Muscle of leg (tissue), 11 donors: ENCODE data around the gene FANCD2. TPM values are rescaled to one million over a fixed set of nuclear protein-coding genes. Genes with fewer than 3 reads are reported as not detected.

Experiments
- DNase-seq: peaks from one replicate; pipeline ENCODE4 v3.0.0; 2013
- H3K27ac ChIP-seq: one replicate; pipeline ENCODE4 v1.5.1; 2013; ENCODE audit warnings: mild to moderate bottlenecking, low read length, control low read depth
- H3K27me3 ChIP-seq: one replicate; pipeline ENCODE4 v1.6.1; 2013; ENCODE audit warnings: low read length; ENCODE audit not compliant: control insufficient read depth, insufficient read depth
- H3K36me3 ChIP-seq: one replicate; pipeline ENCODE4 v1.6.1; 2013; ENCODE audit warnings: low read length; ENCODE audit not compliant: control insufficient read depth, insufficient read depth
- H3K4me1 ChIP-seq: one replicate; pipeline ENCODE4 v1.6.1; 2013; ENCODE audit warnings: low read length; ENCODE audit not compliant: control insufficient read depth, insufficient read depth
- H3K4me3 ChIP-seq: one replicate; pipeline ENCODE4 v1.5.1; 2013; ENCODE audit warnings: low read length, control low read depth
- H3K9me3 ChIP-seq: replicated peaks from 2 replicates; pipeline ENCODE4 v1.6.1; 2013; ENCODE audit warnings: low read depth, low read length; ENCODE audit not compliant: control insufficient read depth
- WGBS: methylation state at CpG from one replicate; pipeline ENCODE4 v1.1.5; 2013; ENCODE audit warnings: missing lambda C conversion rate; ENCODE audit not compliant: insufficient coverage; 5-methylcytosine and 5-hydroxymethylcytosine counted together
- polyA plus RNA-seq, 8 donors: library from polyadenylated mRNA; unstranded; fragments of 120-200 nt; gene quantifications; one replicate each; pipeline versions ENCODE4 v1.2.1 to v1.2.3, GENCODE V29; 2013; ENCODE audit warnings: inconsistent platforms in 1 of 8, low replicate concordance in 1 of 8; ENCODE audit not compliant: insufficient read length in 8 of 8, insufficient read depth in 1 of 8
- total RNA-seq: library from RNA; stranded (reverse); fragments of 120-200 nt; gene quantifications from one replicate; pipeline ENCODE4 v1.2.4, GENCODE V29; 2013

Gene FANCD2
- total and polyA plus RNA-seq, 9 donors: 6.5 to 11.5 (median 9.5) TPM

DNA sequence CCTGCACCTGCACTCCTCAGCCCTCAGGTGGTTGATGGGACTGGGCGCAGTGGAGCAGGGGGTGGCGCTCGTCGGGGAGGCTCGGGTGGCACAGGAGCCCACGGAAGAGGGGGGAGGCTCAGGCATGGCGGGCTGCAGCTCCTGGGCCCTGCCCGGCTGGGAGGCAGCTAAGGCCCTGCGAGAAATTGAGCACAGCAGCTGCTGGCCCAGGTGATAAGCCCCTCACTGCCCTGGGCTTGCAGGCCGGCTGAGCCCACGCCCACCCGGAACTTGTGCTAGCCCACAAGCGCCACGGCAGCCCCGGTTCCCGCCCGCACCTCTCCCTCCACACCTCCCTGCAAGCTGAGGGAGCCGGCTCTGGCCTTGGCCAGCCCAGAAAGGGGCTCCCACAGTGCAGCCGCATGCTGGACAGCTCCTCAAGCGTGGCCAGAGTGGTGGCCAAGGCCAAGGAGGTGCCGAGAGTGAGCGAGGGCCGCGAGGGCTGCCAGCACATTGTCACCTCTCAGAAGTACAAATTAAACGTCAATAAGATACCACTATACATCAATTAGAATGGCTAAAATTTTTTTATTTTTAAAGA, 110.3 kb downstream of the FANCD2 start:
- Histone ChIP-seq H3K4me1 (peaks cover 3% of the 10 kb centered on the region), H3K4me3 (no peak overlapping the region), H3K36me3 (no peaks in the 10 kb centered on the region), H3K27me3 (no peaks in the 10 kb centered on the region), H3K27ac (no peak overlapping the region), H3K9me3 (no peaks in the 10 kb centered on the region)
- WGBS: 91% methylated on average over 16 of the region's 25 CpGs
- DNase-seq: no peak

DNA sequence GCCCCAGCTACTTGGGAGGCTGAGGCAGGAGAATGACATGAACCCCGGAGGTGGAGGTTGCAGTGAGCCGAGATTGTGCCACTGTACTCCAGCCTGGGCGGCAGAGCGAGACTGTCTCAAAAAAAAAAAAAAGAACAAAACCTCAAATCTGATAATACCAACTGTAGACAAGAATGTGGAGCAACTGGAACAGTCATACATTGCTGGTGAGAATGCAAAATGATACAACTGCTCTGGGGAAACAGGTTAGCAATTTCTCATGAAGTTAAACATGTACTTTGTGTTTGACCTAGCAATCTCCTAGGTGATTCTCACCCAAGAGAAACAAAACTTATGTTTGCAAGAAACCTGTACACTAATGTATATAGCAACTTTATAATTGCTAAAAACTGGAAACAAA, 110.9 kb downstream of the FANCD2 start:
- Histone ChIP-seq H3K27ac (no peak overlapping the region), H3K27me3 (no peaks in the 10 kb centered on the region), H3K4me1 (peaks cover 3% of the 10 kb centered on the region), H3K4me3 (no peak overlapping the region), H3K36me3 (no peaks in the 10 kb centered on the region), H3K9me3 (no peaks in the 10 kb centered on the region)
- no peak for DNase-seq
- WGBS: 93% methylated on average over 2 of the region's 4 CpGs

DNA sequence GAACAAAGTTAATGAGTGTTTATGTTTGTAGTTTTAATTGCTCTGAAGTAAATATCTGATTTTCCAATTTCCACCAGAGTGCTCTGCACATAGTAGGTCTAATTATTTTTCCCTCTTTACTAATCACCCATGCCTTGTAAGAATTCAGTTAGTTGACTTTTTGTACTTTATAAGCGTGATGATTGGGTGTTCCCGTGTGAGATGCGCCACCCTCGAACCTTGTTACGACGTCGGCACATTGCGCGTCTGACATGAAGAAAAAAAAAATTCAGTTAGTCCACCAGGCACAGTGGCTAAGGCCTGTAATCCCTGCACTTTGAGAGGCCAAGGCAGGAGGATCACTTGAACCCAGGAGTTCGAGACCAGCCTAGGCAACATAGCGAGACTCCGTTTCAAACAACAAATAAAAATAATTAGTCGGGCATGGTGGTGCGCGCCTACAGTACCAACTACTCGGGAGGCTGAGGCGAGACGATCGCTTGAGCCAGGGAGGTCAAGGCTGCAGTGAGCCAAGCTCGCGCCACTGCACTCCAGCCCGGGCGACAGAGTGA, 114.8 kb downstream of the FANCD2 start:
- no peaks in the 10 kb centered on the region for H3K27me3 ChIP-seq
- 85% methylated on average over 14 of the region's 23 CpGs for WGBS
- peaks cover 9% of the 10 kb centered on the region for H3K36me3 ChIP-seq
- DNase-seq: peak; percentile 15
- no peaks in the 10 kb centered on the region for H3K9me3 ChIP-seq
- H3K27ac ChIP-seq: peak overlapping the region; percentile 71
- peaks cover 14% of the 10 kb centered on the region for H3K4me1 ChIP-seq
- peak overlapping the region; percentile 82 for H3K4me3 ChIP-seq

DNA sequence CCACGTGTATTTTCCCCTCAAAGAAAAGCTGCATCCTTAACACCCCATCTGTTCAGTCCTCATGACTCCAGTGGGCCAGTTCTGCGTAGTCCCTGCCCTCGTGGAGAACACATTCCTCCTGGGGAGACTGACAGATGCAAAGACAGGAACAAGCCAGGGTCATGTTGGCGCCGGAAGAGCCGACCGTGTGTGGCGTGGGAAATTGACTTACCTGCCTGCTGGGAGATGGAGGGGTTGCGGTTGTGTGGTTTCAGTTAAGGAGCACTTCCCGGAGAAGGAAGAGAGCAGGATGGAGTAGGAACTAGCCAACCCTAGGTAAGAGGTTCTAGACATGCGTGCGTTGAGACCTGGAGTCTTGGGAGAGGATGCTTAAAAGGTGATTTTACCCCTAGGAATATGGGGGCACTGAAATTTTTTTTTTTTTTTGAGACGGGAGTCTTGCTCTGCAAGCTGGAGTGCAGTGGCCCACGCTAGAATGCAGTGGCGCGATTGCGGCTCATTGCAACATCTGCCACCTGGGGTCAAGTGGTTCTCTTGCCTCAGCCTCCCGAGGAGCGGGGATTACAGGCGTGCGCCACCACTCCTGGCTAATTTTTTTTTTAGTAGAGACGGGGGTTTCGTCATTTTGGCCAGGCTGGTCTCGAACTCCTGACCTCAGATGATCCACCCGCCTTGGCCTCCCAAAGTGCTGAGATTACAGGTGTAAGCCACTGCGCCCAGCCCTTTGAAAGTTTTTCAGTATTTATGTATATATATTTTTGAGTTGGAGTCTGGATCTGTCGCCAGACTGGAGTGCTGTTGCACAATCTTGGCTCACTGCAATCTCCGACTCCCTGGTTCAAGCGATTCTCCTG, 116.7 kb downstream of the FANCD2 start:
- Histone ChIP-seq H3K4me1 (peaks cover 14% of the 10 kb centered on the region), H3K9me3 (no peaks in the 10 kb centered on the region), H3K27ac (no peak overlapping the region), H3K27me3 (no peaks in the 10 kb centered on the region), H3K36me3 (peaks cover 18% of the 10 kb centered on the region), H3K4me3 (peak overlapping the region; percentile 82)
- DNase-seq: peak; percentile 16
- WGBS: 81% methylated on average over 21 of the region's 29 CpGs

DNA sequence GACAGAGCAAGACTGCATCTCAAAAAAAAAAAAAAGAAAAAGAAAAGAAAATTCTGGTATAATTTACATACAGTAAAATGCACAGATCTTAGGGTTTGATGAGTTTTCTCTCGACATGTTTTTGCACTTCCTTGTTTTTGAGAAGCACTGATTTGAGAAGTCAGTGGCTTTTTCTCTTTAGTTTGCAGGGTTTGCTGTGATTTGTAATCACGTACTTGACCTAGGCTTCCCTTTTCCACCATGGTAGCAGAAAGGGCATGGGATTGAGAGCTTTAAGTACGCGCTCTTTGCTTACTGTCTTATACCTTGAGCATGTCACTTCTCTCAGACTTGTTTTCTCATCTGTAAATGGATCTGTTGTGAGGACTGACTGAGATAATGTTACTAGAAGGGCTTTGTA, 119.4 kb downstream of the FANCD2 start:
- no peak overlapping the region for H3K4me3 ChIP-seq
- no peak overlapping the region for H3K27ac ChIP-seq
- H3K9me3 ChIP-seq: no peaks in the 10 kb centered on the region
- H3K4me1 ChIP-seq: peaks cover 14% of the 10 kb centered on the region
- WGBS: no CpG with 5 or more reads among the region's 4 CpGs
- H3K36me3 ChIP-seq: peaks cover 29% of the 10 kb centered on the region
- DNase-seq: peak; percentile 50
- H3K27me3 ChIP-seq: no peaks in the 10 kb centered on the region

DNA sequence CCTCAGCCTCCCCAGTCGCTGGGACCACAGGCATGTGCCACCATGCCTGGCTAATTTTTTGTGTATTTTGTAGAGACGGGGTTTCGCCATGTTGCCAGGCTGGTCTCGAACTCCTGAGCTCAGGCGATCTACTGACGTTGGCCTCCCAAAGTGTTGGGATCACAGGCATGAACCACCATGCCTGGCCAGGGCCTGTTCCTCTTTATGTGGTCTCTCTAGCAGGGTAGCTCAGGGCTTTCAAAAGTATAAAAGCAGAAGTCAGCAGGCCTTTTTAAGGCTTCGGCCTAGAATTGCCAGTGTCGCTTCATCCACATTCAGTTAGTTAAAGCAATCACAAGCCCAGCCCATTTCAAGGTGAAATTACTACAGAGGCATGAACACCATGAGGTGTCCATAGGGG, 123.0 kb downstream of the FANCD2 start:
- no peak overlapping the region for H3K4me3 ChIP-seq
- H3K27me3 ChIP-seq: no peaks in the 10 kb centered on the region
- no peaks in the 10 kb centered on the region for H3K9me3 ChIP-seq
- no peaks in the 10 kb centered on the region for H3K4me1 ChIP-seq
- DNase-seq: peak; percentile 35
- peaks cover 33% of the 10 kb centered on the region for H3K36me3 ChIP-seq
- WGBS: 95% methylated on average over 7 of the region's 8 CpGs
- no peak overlapping the region for H3K27ac ChIP-seq

DNA sequence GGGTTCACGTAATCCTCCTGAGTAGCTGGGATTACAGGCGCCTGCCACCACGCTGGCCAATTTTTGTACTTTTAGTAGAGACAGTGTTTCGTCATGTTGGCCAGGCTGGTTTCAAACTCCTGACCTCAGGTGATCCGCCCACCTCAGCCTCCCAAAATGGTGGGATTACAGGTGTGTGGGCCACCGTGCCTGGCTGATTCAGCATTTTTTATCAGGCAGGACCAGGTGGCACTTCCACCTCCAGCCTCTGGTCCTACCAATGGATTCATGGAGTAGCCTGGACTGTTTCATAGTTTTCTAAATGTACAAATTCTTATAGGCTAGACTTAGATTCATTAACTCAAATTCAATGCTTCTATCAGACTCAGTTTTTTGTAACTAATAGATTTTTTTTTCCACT, 124.8 kb downstream of the FANCD2 start:
- Histone ChIP-seq H3K27me3 (no peaks in the 10 kb centered on the region), H3K27ac (no peak overlapping the region), H3K9me3 (no peaks in the 10 kb centered on the region), H3K4me3 (no peak overlapping the region), H3K36me3 (peaks cover 31% of the 10 kb centered on the region), H3K4me1 (no peaks in the 10 kb centered on the region)
- DNase-seq: no peak
- WGBS: 100% methylated on average over 1 of the region's 6 CpGs

Other genes with a start within 250 kb of the FANCD2 start
- gene TADA3, start 234.0 kb upstream of the FANCD2 start, total RNA-seq: 41.3 TPM
- gene TADA3, start 234.0 kb upstream of the FANCD2 start, polyA plus RNA-seq: 10 to 100 TPM; 54.4 to 64.2 (median 59.9) TPM
- 88.8 TPM for gene ARPC4, start 233.4 kb upstream of the FANCD2 start, total RNA-seq
- gene ARPC4, start 233.4 kb upstream of the FANCD2 start, polyA plus RNA-seq: 100 to 1,000 TPM in 2 of 8 donors, 10 to 100 TPM in 6; 74.9 to 107 (median 87.7) TPM
- 21.4 TPM for gene TTLL3, start 216.2 kb upstream of the FANCD2 start, total RNA-seq
- gene TTLL3, start 216.2 kb upstream of the FANCD2 start, polyA plus RNA-seq: 10 to 100 TPM; 12.6 to 35.7 (median 27.1) TPM
- 23.9 TPM for gene RPUSD3, start 182.4 kb upstream of the FANCD2 start, total RNA-seq
- 10 to 100 TPM; 18.6 to 32.7 (median 25.6) TPM for gene RPUSD3, start 182.4 kb upstream of the FANCD2 start, polyA plus RNA-seq
- 0.13 TPM for gene CIDEC, start 146.2 kb upstream of the FANCD2 start, total RNA-seq
- 1 to 10 TPM in 2 of 8 donors, under 1 TPM in 6; 0.16 to 4.1 (median 0.36) TPM for gene CIDEC, start 146.2 kb upstream of the FANCD2 start, polyA plus RNA-seq
- gene JAGN1, start 135.8 kb upstream of the FANCD2 start, total RNA-seq: 19.7 TPM
- gene JAGN1, start 135.8 kb upstream of the FANCD2 start, polyA plus RNA-seq: 10 to 100 TPM; 25.0 to 33.3 (median 30.6) TPM
- 1.0 TPM for gene IL17RE, start 123.6 kb upstream of the FANCD2 start, total RNA-seq
- 1 to 10 TPM; 1.2 to 6.5 (median 3.1) TPM for gene IL17RE, start 123.6 kb upstream of the FANCD2 start, polyA plus RNA-seq
- gene IL17RC, start 109.3 kb upstream of the FANCD2 start, total RNA-seq: 17.3 TPM
- gene IL17RC, start 109.3 kb upstream of the FANCD2 start, polyA plus RNA-seq: 10 to 100 TPM; 18.7 to 26.9 (median 21.4) TPM
- 42.4 TPM for gene CRELD1, start 92.6 kb upstream of the FANCD2 start, total RNA-seq
- 10 to 100 TPM; 22.5 to 41.4 (median 29.9) TPM for gene CRELD1, start 92.6 kb upstream of the FANCD2 start, polyA plus RNA-seq
- gene PRRT3, start 74.0 kb upstream of the FANCD2 start, total RNA-seq: 0.75 TPM
- 1 to 10 TPM; 1.2 to 2.5 (median 1.9) TPM for gene PRRT3, start 74.0 kb upstream of the FANCD2 start, polyA plus RNA-seq
- 34.7 TPM for gene EMC3, start 39.6 kb upstream of the FANCD2 start, total RNA-seq
- 10 to 100 TPM; 37.4 to 45.7 (median 40.7) TPM for gene EMC3, start 39.6 kb upstream of the FANCD2 start, polyA plus RNA-seq
- gene FANCD2OS, start 81.8 kb downstream of the FANCD2 start, total RNA-seq: not detected
- 1 to 10 TPM in 1 of 8 donors, under 1 TPM in 1, not detected in 6; 0.16 to 1.1 TPM for gene FANCD2OS, start 81.8 kb downstream of the FANCD2 start, polyA plus RNA-seq
- 106 TPM for gene BRK1, start 89.2 kb downstream of the FANCD2 start, total RNA-seq
- 100 to 1,000 TPM; 140 to 174 (median 158) TPM for gene BRK1, start 89.2 kb downstream of the FANCD2 start, polyA plus RNA-seq
- 28.8 TPM for gene VHL, start 115.3 kb downstream of the FANCD2 start, total RNA-seq
- gene VHL, start 115.3 kb downstream of the FANCD2 start, polyA plus RNA-seq: 10 to 100 TPM; 38.0 to 56.9 (median 43.7) TPM
- 0.80 TPM for gene IRAK2, start 138.5 kb downstream of the FANCD2 start, total RNA-seq
- gene IRAK2, start 138.5 kb downstream of the FANCD2 start, polyA plus RNA-seq: under 1 TPM; 0.44 to 0.93 (median 0.56) TPM
- gene TATDN2, start 222.0 kb downstream of the FANCD2 start, total RNA-seq: 8.2 TPM
- 10 to 100 TPM; 18.1 to 25.3 (median 19.9) TPM for gene TATDN2, start 222.0 kb downstream of the FANCD2 start, polyA plus RNA-seq